ENCODE measurements around the gene ADARB2. TPM values are rescaled to one million over a fixed set of nuclear protein-coding genes. Genes with fewer than 3 reads are reported as not detected.

Gene ADARB2
- total RNA-seq, result not detected in 2 replicates

DNA sequence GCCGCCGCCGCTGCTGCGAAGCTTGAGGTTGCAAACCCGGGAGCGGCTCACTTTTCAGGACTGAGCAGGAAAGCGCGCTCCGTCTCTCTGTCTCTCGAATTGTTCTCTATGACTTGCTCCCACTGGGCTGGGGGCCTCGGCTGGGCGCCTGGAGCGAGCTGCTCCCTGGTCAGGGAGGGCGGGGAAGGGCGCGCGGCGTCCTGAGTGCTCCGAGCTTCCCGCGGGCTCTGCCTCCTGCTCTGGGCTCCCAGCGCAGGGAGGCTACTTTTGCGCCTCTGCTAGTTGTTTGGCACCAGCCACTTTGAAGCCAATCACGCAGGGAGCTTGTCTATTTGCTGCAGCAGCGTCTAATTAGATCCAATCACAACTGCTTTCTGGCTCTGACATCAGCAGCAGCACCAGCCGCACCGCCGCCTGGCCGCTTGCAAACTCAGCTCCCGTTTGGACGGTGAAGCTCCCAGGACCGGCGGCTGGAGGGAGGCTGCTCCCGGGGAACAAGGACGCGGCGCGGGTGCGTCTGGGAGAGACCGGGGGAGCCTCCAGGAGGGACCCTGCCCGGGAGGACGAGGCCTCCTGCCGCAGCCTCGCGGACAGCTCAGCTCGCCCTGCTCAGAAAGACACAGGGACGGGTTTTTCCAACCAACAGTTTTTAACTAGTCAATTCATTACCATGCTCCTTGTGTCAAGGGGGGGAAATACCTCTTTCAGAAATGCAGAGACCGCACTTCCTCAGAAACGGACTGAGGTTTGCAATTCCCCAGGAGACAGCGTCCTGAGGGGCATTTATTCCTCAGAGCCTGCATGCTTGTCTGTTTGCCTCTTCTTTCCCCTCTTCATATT is at the start of gene ADARB2:
TSS of gene ADARB2 (minus strand) at position 304 of the 840 bp plus-strand sequence.

